Stimulated activated CD4-positive, alpha-beta T cell treated with anti-CD3 and anti-CD28 coated beads, Interleukin-1b, Interleukin-23, amount 100 ng/mL, for 48 hours (primary cell): ENCODE measurements around the gene HAUS1.
"Not testable (repeated sequence)": the region's sequence is repeated elsewhere in the genome, so short reads cannot be mapped to it uniquely, and the experiment has no call there.

ENCODE experiments used
- DNase-seq: peaks from one replicate; pipeline ENCODE4 v3.0.0-alpha.2; 2020

HAUS1 gene

GRCh38 chr18:46095532-46095931 lies 8.7 kb upstream of the HAUS1 start:
- DNase-seq: no peak

GRCh38 chr18:46096651-46097300 lies 7.4 kb upstream of the HAUS1 start:
- no peak for DNase-seq

GRCh38 chr18:46097431-46097800 lies 6.8 kb upstream of the HAUS1 start:
- DNase-seq: no peak

- DNase-seq: peak; percentile 87
Observed at GRCh38 chr18:46097801-46098615, 6.2 kb upstream of the HAUS1 start, which contains the start of gene ATP5F1A. Gene ATP5F1A, minus strand, starts transcription at chr18:46098296. Its CDS starts 65 bp downstream, at chr18:46098231.

- DNase-seq: no peak
Observed at GRCh38 chr18:46098616-46098933, 5.6 kb upstream of the HAUS1 start.

GRCh38 chr18:46099463-46099862 lies 4.7 kb upstream of the HAUS1 start:
- DNase-seq: no peak

- no peak for DNase-seq
Observed at GRCh38 chr18:46109386-46109785, 5.2 kb downstream of the HAUS1 start.

GRCh38 chr18:46110406-46110805 lies 6.2 kb downstream of the HAUS1 start:
- DNase-seq: no peak

GRCh38 chr18:46113751-46114150 lies 9.6 kb downstream of the HAUS1 start:
- no peak for DNase-seq

- not testable (repeated sequence) for DNase-seq
Observed at GRCh38 chr18:46126625-46127024, 22.4 kb downstream of the HAUS1 start.

- DNase-seq: no peak
Observed at GRCh38 chr18:46130061-46130460, 25.9 kb downstream of the HAUS1 start.

GRCh38 chr18:46130549-46130948 lies 26.4 kb downstream of the HAUS1 start:
- not testable (repeated sequence) for DNase-seq

- no peak for DNase-seq
Observed at GRCh38 chr18:46133534-46133933, 29.3 kb downstream of the HAUS1 start.

- no peak for DNase-seq
Observed at GRCh38 chr18:46134920-46135675, 30.9 kb downstream of the HAUS1 start.

- no peak for DNase-seq
Observed at GRCh38 chr18:46140173-46140572, 36.0 kb downstream of the HAUS1 start.

- DNase-seq: no peak
Observed at GRCh38 chr18:46141199-46141598, 37.0 kb downstream of the HAUS1 start.

GRCh38 chr18:46148810-46149209 lies 44.6 kb downstream of the HAUS1 start:
- peak; percentile 10 for DNase-seq

GRCh38 chr18:46152436-46152807 lies 48.2 kb downstream of the HAUS1 start:
- DNase-seq: no peak

GRCh38 chr18:46152808-46153617 lies 48.8 kb downstream of the HAUS1 start:
- DNase-seq: no peak

- DNase-seq: peak; percentile 47
Observed at GRCh38 chr18:46155641-46156051, 51.5 kb downstream of the HAUS1 start.

GRCh38 chr18:46156124-46156745 lies 52.0 kb downstream of the HAUS1 start:
- DNase-seq: peak; percentile 57

GRCh38 chr18:46156843-46157242 lies 52.7 kb downstream of the HAUS1 start:
- DNase-seq: no peak
